ENCODE measurements around the gene OR10A2.

Gene OR10A2

GRCh38 chr11:6862961-6863360 is at the start of gene OR10A2:
Gene OR10A2 (plus strand): TSS chr11:6863057. CDS start chr11:6869755, 6,698 bp downstream.
- no peak for DNase-seq (ENCODE audit: low read depth, low spot score)
- no peak within 1 kb of the TSS for H3K4me3 ChIP-seq (ENCODE audit: low read depth, low read length)
- CTCF ChIA-PET, result no interaction called here
- POLR2A ChIA-PET, result no interaction called here
- no peak for TF ChIP-seq CTCF (IDR thresholded peaks at IDR 0.05; ENCODE audit: insufficient read depth, low read length, missing control alignments)

GRCh38 chr11:6813656-6814055 is 49.2 kb upstream of the OR10A2 start:
- CTCF ChIA-PET, result interaction anchor here (1.0 to 1.8 kb wide), 3 partner anchors 10 to 465 kb away, joined by 3 to 11 read pairs (median 3); no protein-coding TSS in a partner anchor
- no peak for TF ChIP-seq CTCF (IDR thresholded peaks at IDR 0.05; ENCODE audit: insufficient read depth, low read length, missing control alignments)
- POLR2A ChIA-PET, result no interaction called here
- no peak for DNase-seq (ENCODE audit: low read depth, low spot score)
- no peak overlapping the region for H3K4me3 ChIP-seq (ENCODE audit: low read depth, low read length)

GRCh38 chr11:6817694-6818093 is 45.2 kb upstream of the OR10A2 start:
- H3K4me3 ChIP-seq (ENCODE audit: low read depth, low read length), result no peak overlapping the region
- TF ChIP-seq CTCF (IDR thresholded peaks at IDR 0.05; ENCODE audit: insufficient read depth, low read length, missing control alignments), result no peak
- DNase-seq (ENCODE audit: low read depth, low spot score), result no peak
- CTCF ChIA-PET, result no interaction called here
- POLR2A ChIA-PET, result no interaction called here

GRCh38 chr11:6818967-6819366 is 43.9 kb upstream of the OR10A2 start:
- TF ChIP-seq CTCF (IDR thresholded peaks at IDR 0.05; ENCODE audit: insufficient read depth, low read length, missing control alignments), result no peak
- ChIA-PET CTCF (no interaction called here), POLR2A (no interaction called here)
- no peak for DNase-seq (ENCODE audit: low read depth, low spot score)
- H3K4me3 ChIP-seq (ENCODE audit: low read depth, low read length), result no peak overlapping the region

- TF ChIP-seq CTCF (IDR thresholded peaks at IDR 0.05; ENCODE audit: insufficient read depth, low read length, missing control alignments), result no peak
- DNase-seq (ENCODE audit: low read depth, low spot score), result no peak
- ChIA-PET CTCF (interaction anchor here (1.2 to 3.5 kb wide), 2 partner anchors 11 to 12 kb away, joined by 3 to 14 read pairs; no protein-coding TSS in a partner anchor), POLR2A (no interaction called here)
- no peak overlapping the region for H3K4me3 ChIP-seq (ENCODE audit: low read depth, low read length)
These were observed 38.6 kb upstream of the OR10A2 start for GRCh38 chr11:6824136-6824823.

- ChIA-PET POLR2A (no interaction called here), CTCF (interaction anchor here (3.5 kb wide), 1 partner anchor 13 kb away, joined by 14 read pairs; no protein-coding TSS in a partner anchor)
- DNase-seq (ENCODE audit: low read depth, low spot score), result no peak
- TF ChIP-seq CTCF (IDR thresholded peaks at IDR 0.05; ENCODE audit: insufficient read depth, low read length, missing control alignments), result no peak
- no peak overlapping the region for H3K4me3 ChIP-seq (ENCODE audit: low read depth, low read length)
These were observed 37.6 kb upstream of the OR10A2 start for GRCh38 chr11:6825231-6825744.
